Measurements from ENCODE around the gene LONRF2.

- TF ChIP-seq POLR2AphosphoS5 (IDR thresholded peaks at IDR 0.05): no peak
- no peak for TF ChIP-seq CTCF (IDR thresholded peaks at IDR 0.05)
These were observed 5.4 kb upstream of the LONRF2 start for GRCh38 chr2:100327742-100328141.

Data from upper lobe of left lung (tissue), 4 donors.